Activated CD4-positive, alpha-beta T cell treated with anti-CD3 and anti-CD28 coated beads, Interleukin-2, Interleukin-6, amounts not matched to agents 100 ng/mL and 50 ng/mL, durations not matched to agents 16 hours and 8 hours (primary cell): ENCODE results near the gene KIF26A.
"Not testable (repeated sequence)": the region's sequence is repeated elsewhere in the genome, so short reads cannot be mapped to it uniquely, and the experiment has no call there.

ENCODE experiments used
- DNase-seq: peaks from one replicate; pipeline ENCODE4 v3.0.0-alpha.2; 2020

The KIF26A gene

DNA sequence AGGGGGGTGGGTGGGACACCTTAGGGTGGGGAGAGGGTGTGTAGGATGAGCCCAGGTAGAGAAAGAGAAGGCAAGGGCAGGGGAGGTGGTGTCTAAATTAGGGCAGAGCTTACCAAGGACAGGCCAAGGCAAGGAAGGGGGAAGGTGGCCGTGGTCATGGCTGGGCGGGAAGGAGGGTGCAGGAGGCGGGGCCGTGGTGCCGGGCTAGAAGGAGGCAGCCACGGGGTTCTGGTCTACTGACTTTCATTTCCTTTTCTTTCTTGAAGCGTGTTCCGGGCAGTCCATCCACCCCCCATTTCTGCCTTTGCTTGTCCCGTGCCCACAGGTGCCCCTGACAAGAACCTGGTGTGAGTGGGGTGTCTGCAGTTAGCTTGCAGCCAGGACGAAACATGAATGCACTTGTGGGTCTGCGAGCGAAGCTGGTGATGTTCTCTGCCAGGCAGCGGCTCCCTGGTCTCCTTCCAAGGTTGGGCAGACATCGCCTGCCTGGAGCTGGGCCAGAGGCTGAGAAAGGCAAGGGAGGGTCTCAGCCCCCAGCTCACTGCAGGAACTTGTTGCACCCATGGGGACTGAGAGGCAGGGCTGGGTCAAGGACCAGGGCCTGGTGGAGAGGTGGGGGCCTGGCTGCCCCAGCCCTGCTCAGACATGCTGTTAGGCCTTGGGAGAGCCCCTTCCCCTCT lies 58.2 kb downstream of the KIF26A start:
- DNase-seq: no peak

DNA sequence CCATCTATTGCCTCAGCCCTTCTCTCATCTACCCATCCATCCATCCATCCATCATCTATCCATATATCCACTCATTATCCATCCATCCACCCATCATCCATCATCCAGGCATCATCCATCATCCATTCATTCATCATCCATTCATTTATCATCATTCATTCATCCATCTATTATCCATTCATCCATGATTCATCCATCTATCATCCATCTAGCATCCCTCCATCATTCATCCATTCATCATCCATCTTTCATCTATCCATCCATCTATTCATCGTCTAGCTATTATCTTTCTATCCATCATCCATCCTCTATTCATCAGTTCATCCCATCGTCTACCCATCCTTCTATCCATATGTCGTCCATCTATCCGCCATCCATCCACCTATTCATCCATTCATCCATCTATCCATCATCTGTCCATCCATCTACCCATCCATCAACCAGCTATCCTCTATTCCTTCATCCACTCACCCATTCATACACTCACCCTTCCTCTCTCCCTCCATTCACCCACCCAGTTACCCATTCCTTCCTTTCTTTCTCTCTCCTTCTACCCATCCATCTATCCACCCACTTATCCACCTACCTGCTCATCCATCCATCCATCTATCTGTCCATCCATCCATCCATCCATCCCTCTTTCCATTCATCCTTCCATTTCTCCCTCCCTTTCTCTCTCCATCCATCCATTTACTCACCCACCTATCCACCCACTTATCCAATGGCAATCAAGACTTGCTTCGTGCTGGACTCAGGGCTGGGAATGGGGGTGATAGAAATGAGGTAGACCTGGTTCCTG lies 59.3 kb downstream of the KIF26A start:
- DNase-seq: no peak

DNA sequence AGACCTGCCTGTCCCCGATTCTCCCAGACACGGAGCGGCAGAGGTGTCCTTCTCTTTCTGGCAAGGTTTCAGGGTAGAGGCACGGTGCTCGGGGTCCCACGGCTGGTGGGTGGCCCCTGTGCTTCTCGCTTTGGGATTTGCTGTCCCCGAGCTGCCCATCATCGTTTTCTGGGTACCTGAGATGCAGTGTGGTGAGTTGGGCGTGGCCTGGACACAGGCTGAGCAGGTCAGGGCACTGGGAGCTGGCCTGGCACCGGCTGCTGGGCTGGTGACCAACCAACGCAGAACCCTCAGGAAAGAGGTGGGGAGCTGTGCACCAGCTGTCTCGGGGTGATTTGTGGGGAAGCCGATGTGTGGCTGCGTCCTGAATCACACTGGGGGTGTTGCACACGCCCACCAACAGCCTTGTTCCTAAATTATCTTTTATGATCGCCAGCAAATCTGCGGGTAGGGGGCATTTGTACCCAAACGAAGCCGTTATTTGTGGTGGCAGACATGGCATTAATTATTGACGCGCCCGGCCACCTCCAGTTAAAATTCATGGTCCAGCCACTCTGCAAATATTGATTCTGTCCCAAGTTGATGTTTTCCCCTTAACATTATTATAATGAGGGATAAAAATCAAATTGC lies 61.0 kb downstream of the KIF26A start:
- DNase-seq: no peak

DNA sequence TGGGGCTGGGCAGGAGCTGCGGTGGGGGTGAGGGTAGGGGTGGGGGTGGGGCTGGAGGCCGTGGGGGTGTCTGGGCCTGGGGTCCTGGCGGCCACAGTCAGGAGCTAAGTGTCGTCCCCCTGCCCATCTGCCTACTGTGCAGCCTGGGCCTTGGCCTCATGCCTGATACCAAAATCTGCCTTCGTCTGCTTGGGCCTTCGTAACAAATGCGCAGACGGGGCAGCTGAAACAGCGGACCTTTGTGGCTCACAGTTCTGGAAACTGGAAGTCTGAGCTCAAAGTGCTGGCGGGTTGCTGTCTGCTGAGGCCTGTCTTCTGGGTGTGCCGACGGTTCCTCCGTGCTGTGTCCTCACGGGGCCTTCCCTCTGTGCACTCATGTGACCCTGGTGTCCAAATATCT lies 61.7 kb downstream of the KIF26A start:
- no peak for DNase-seq

DNA sequence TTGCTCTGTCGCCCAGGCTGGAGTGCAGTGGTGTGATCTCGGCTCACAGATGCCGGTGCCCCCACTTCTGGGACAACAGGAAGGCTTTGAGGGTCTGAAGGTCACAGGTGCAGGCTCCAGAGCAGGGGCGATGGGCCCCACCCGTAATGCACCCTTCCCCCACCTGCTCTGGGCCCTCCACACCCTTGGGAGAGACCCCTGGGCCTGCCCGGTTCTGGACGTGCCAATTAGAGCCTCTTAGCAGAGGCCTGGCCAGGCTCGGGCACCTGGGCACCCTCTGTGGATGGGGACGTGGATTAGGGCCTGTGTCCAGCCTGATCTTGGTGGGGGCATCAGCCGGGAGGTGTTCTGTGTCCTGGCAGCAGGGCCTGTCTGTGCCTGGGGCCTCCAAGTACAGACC lies 62.2 kb downstream of the KIF26A start:
- DNase-seq: no peak

DNA sequence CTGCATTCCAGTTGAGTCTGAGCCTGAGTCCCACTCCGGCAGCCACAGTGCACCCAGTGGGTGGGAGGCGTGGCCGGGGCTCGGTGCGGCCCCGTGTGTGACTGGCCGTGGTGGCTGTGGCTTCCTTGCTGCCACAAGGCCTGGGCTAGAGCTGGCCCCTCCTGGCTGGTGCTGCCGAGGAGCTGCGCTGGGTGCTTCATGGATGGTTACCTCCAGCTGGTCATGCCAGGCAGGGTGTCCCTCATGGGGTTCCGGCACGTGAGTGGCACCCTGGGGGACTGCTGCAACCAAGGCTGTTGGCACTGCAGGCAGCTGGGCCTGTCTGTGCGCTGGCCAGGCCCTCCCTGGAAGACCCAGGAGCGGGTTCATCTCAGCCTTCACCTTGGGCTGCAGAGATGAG lies 62.7 kb downstream of the KIF26A start:
- DNase-seq: no peak

DNA sequence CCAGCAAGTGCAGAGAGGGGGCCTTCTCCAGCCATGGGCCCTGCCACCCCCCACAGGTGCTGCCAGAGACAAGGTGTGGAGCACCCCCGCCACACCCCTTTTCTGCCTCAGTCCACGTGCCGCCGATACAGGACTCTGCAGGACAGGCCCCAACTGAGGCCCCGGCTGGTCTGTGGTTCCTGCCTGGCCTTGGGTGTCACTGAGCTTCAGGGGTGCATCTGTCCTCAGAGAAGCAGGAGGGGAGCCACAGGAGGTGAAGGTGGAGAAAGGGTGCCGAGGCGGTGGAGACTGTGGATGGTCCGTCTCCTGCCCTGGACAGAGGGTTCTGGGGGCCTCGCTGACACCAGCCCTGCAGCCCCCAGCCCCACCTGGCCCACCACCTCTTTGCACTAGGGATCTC lies 63.1 kb downstream of the KIF26A start:
- no peak for DNase-seq

DNA sequence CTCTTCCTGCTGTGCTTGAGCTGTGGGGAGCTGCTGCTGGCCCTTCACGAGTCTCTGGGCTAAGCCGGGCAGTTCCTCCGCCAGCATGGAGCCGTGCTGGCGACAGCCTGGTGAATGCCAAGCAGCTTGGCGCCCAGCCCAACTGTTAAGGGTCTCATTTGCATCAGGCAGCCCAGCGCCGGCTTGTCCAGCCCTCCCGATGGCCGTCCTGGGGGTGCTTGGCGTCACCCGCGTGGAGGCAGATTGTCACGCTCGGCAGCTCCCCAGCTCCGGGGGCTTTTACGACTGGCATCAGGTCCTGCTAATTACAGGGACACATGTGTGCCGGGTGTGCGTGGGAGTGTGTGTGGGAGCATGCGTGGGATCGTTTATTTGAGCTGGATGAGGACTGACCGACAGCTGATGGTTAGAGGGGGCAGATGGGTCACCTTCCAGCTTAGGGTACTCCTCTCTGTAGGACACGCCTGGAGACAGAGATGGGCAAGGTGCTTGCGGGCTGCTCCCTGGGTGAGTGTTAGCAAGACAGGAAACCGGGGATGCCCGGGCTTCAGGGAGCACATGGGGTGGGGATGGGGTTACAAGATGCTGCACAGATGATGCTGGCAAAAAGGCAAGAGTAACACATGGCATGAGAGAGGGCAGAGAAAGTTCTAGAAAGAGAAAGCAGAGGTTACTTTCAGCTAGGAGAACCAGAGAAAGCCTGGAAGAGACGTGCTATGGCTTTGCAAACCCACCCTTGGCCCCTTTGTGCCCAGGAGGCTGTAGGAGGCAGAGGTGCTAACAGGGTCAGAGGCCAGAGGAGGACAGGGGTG lies 64.1 kb downstream of the KIF26A start:
- DNase-seq: no peak

DNA sequence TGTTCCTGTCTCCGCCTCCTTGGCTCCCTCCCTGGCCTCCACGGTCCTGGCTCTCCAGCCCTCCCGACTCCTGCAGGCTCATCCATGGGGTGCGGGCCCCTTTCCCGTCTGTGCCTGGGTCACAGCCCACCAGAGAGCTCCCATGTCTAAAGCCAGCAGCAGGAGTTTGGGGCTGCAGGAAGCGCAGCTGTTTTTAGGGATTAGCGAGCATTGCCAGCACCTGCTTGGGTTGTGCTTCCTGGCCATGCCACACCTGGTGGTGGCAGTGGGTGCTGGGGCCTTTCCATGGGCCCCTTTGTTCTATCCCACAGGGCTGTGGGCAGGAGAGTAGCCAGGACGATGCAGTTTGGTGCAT lies 64.7 kb downstream of the KIF26A start:
- DNase-seq: no peak

DNA sequence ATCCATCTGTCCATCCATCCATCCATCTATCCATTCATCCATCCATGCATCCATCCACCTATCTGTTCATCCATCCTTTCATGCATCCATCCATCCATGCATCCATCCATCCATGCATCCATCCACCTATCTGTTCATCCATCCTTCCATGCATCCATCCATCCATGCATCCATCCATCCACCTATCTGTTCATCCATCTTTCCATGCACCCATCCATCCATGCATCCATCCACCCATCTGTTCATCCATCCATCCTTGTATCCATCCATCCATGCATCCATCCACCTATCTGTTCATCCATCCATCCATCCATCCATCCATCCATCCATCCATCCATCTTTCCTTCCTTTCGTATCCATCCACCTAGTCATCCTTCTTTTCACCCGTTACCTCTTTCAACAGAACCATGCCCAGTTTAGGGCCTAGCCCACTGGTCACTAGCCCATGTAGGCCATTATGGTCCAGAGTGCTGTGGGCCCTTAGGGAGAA lies 66.3 kb downstream of the KIF26A start:
- no peak for DNase-seq

DNA sequence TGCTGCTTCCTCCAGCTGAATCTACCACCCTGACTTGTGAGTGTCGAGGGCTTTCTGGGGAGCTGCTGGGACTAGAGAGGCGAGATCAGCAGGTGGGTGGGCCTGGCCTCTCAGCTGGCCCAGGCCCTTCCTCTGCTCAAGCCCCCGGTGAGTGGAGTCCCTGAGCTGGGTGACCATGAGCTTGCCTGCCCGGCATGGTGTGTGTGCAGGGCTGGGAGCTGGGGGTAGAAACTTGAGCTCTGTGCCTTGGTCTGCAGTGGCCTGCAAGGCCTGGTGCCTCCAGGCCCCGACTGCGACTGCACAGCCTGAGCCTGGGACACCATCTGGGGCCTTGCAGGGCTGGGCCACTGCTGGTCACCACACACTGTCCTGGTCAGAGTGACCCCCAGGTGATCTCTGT lies 67.4 kb downstream of the KIF26A start:
- no peak for DNase-seq

DNA sequence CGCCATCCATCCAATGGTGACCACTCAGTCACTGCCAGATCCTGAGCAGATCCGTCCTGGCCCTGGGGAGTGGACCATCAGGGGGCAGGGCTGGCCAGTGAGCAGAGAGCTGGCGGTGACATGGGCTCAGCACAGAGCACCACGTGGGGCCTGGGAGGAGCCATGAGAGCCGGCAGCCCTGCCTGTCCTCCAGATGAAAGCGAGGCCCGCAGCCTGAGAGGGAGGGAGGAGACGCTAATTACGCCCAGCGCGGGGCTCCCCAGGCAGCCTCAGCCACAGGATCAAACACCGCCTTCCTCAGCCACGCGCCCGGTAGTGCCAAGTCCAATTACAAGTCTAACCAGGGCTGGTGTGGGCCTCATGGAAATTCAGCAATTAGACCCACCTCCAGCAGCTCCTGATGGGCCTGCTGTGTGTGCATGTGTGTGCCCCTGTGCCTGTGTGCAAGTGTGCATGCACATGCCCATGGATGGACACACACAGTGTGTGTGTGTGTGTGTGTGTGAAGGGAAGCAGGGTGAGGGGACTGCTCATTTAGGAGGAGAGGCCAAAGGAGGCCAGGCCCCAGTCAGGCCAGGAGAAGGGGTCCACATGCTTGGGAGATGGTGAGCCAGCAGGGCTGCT lies 68.0 kb downstream of the KIF26A start:
- no peak for DNase-seq

DNA sequence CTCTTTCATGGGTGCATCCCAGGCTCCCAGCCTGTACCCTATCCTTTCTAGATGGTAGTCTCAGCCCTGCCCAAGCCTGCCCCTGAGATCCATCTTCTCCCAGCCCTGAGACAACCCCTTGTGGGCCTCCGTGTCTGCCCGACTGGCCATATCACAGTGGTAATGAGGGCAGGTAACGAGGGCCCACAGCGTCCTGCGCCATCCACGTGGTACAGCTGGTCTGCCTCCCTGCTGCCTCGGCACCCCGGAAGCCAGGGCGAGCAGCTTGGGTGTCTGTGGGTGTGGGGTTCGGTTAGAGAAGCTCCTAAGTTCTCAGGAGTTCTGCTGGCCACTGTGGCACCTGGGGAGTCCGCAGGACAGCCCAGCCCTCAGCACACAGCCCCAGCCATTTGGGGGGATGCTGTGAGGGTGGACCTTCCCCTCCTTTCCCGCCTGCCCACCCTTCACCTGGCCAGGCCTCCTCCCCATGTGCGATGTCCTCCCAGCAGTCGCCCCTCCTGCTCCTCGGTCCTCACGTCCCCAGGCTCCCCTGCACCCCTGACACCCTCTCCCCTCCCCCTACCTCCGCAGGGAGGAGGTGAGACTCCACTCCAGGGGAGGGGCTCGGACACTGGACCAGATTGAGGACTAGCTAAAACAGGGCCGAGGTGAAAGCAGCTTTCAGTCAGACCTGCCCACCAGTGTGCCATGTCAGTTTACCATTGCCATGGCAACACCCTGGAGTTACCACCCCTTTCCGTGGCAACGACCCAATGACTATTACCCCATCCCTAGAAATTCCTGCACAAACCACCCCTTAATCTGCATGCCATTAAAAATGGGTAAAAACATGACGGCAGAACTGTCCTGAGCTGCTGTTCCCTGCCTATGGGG lies 69.0 kb downstream of the KIF26A start:
- DNase-seq: no peak

DNA sequence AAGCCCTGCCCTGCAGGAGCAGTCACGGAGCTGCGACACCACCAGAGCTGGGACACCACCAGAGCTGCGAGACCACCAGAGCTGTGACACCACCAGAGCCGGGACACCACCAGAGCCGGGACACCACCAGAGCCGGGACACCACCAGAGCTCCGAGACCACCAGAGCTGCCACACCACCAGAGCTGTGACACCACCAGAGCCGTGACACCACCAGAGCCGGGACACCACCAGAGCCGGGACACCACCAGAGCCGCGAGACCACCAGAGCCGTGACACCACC lies 69.6 kb downstream of the KIF26A start:
- DNase-seq: not testable (repeated sequence)

DNA sequence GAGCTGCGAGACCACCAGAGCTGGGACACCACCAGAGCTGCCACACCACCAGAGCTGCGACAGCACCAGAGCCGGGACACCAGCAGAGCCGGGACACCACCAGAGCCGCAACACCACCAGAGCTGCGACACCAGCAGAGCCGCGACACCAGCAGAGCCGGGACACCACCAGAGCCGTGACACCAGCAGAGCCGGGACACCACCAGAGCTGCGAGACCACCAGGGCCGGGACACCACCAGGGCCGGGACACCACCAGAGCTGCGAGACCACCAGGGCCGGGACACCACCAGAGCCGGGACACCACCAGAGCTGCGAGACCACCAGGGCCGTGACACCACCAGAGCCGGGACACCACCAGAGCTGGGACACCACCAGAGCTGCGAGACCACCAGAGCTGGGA lies 69.9 kb downstream of the KIF26A start:
- DNase-seq: not testable (repeated sequence)

DNA sequence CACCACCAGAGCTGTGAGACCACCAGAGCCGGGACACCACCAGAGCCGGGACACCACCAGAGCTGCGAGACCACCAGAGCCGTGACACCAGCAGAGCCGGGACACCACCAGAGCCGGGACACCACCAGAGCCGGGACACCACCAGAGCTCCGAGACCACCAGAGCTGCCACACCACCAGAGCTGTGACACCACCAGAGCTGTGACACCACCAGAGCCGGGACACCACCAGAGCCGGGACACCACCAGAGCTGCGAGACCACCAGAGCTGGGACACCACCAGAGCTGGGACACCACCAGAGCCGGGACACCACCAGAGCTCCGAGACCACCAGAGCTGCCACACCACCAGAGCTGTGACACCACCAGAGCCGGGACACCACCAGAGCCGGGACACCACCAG lies 70.7 kb downstream of the KIF26A start:
- DNase-seq: not testable (repeated sequence)

DNA sequence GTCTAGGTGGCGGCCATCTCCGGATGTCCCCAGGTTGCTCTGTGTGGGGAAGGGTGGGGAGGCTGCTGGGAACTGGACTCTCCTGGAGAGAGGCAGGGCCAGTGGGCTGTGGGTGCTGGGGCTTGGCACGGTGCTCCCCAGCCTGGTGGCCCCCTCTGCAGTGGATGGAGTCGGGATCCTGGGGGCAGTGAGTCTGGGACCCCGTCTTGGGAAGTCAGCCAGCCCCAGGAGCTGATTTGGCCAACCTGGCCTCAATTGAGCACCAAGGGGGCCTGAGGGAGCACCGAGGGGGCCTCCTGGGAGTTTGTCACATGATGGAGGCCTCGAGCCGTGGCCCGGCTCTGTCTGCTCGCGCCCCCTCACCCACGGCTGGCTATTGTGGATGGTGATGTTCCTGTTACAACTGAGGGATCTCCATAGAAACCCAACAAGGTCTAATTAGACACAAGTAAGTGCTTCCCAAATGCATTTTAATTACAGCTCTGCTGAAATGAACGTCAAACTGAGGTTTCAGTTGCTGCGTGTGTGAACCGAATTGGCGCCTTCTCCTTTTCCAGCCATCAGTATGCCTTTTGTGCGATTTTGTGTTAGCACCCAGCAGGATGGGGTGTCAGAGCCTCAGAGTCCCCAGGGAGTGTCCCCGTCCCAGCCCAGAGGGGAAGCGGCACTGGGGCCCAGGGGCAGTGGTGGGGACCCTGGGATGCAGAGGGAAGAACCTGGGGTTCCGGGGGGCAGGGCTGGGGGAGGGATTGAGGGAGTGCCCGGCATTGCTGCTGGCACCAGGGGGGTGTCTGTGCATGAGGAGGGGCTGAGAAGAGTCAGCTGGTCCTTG lies 71.8 kb downstream of the KIF26A start:
- no peak for DNase-seq

DNA sequence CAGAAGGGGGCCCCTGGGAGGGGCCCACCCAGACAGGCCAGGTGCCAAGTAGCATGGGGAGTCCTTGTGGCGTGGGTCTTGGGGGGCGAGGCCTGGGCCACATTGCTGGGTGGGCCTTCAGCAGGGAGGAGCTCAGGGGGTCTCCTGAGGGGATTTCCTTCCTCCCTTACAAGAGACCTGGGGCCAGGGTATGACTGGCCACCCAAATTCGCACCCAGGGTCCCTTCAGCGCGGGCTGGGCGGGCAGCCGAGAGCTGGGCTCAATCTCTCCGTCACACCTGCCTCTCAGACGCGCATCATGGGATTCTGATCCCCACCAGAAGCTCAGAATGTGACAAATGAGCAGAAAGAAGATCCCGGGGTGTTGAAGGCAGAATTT lies 72.4 kb downstream of the KIF26A start:
- DNase-seq: no peak

DNA sequence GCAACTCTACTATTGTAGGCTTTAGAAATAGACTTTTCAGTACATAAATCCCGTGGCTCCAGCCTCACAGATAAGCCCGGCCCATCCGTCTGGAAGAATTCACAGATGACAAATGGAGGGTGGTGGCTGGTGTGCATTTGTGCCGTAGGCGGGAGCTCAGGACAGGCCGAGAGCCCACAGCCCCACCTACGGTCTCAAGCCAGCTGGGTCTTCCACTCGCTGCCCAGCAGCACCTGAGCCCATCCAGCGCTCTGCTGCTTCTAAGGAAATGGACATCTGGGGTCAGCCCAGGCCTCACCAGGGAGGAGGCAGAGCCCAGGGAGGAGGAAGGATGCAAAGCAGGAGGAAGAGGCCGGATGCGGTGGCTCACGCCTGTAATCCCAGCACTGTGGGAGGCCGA lies 72.8 kb downstream of the KIF26A start:
- no peak for DNase-seq

DNA sequence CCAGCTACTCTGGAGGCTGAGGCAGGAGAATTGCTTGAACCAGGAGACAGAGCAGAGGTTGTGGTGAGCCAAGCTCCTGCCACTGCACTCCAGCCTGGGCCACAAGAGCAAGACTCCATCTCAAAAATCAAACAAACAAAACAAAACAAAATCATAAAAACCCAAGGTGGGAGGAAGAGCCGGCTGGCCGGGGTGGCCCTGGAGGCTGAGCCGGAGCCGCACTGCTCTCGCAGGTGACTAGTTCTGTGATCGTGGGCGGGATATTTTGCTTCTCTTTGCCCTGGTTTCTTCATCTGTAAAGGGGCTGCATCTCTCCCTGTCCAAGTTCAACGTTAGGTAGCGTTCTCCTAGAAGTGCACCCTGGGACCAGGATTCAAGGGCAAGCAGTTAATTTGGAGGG lies 73.4 kb downstream of the KIF26A start:
- DNase-seq: no peak
